GM10847 (cell line): ENCODE measurements around the gene WFIKKN1.
A peak's percentile ranks its signal among the peaks of the same experiment; 100 is the strongest.

ENCODE experiments used
- POLR2A ChIP-seq: IDR thresholded peaks from 2 replicates; pipeline ENCODE4 v1.6.1; 2011; ENCODE audit not compliant: insufficient read length; ENCODE audit errors: extremely low read depth

The WFIKKN1 gene

DNA sequence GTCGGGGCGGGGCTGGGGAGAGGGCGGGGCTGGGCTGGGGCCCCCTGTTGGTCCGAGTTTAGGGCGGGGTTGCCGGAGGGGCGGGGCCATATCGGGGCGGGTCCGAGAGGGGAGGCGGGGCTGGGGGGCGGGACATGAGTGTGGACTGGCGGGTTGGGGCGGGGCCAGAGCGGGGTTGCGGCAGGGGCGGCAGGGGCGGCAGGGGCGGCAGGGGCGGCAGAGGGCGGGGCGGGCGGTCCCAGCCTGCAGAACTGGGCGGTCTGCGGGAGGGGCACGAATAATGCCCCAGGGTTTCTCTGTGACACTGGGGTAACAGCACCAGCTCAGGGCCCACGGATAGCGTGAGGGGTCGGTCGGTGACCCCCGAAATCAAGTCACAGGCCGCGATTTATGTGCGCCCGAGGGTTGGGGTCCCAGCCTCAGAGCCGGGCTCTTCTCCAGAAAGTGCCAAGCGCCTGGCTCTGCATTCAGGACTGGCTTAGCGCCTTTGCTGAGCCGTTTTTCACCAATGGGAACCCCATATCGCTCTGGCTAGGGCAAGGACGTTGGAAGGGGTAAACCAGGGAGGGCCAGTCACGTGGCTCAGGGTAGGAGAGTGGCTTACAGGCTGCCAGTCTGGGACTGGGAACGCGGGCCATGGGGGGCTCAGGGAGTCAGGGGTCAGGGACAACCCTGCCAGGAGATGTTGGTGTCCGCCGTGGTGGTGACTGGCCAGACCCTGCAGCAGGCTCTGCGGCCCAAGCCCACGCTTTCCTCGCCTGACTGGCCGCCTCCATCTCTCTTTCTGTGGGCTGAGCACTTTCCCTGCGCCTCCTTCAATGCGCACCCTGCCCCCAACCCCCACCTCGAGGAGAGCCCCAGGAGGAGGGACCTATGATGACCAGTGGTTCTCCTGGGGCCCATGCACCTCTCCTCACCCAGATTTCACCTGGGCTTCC lies 6.6 kb downstream of the WFIKKN1 start:
- no peak for TF ChIP-seq POLR2A

- no peak for TF ChIP-seq POLR2A
These were observed 7.3 kb downstream of the WFIKKN1 start for GRCh38 chr16:638034-638543.

DNA sequence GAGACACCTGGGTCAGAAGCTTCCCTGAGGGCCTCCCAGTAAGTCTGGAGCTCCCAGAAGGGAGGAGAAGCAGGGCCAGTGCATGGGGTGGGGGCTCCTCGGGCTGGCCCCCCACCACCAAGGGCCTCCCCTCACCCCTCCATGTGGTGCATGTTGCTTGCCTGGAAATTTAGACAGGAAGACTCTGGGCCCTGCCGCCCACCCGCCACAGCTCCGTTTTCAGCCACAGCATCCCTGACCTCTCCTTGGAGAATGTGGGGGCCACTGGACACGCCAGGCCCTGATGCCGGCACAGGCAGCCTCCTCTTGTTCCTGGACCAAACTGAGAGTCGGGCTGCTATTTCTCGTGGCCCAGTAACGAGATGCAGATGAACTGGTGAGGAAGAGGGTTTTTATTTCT lies 8.1 kb downstream of the WFIKKN1 start:
- TF ChIP-seq POLR2A, result no peak

GRCh38 chr16:640614-641013 lies 9.8 kb downstream of the WFIKKN1 start:
- no peak for TF ChIP-seq POLR2A

DNA sequence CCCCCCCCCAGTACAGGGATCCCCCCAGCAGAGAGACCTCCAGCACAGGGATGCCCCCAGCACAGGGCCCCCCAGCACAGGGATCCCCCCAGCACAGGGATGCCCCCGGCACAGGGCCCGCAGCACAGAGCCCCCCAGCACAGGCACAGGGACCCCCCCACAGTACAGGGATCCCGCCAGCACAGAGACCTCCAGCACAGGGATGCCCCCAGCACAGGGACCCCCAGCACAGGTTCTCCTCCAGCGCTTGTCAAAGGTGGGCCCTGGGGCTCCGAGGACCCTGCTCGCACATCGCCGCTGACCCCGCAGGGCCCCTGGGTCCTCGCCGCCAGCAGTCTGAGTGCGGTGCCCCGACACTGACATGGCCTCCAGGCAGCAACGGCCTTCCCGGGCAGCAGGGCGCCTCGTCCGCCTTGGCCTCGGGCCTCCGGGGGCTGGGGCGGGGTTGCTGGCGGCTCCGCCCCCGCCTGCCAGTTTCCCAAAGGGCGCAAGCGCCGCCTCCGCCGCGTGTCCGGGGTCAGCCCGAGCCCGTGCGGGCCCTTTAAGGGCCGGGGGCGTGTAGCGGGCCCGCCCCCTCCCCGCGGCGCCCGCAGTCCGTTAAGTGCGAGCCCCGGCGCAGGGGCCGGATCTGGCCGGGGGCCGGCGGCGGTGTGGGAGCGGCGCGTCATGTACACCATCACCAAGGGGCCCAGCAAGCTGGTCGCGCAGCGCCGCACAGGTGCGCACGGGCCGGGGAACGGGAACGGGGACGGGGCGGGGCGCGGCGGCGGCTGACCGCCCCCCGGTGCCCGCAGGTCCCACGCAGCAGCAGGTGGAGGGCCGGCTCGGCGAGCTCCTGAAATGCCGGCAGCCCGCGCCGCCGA lies 10.8 kb downstream of the WFIKKN1 start, which contains the start of gene MCRIP2:
TSS of gene MCRIP2 (plus strand) at position 503 of the 863 bp plus-strand sequence. CDS start at position 667, 164 bp downstream.
- TF ChIP-seq POLR2A, result peak; percentile 88

DNA sequence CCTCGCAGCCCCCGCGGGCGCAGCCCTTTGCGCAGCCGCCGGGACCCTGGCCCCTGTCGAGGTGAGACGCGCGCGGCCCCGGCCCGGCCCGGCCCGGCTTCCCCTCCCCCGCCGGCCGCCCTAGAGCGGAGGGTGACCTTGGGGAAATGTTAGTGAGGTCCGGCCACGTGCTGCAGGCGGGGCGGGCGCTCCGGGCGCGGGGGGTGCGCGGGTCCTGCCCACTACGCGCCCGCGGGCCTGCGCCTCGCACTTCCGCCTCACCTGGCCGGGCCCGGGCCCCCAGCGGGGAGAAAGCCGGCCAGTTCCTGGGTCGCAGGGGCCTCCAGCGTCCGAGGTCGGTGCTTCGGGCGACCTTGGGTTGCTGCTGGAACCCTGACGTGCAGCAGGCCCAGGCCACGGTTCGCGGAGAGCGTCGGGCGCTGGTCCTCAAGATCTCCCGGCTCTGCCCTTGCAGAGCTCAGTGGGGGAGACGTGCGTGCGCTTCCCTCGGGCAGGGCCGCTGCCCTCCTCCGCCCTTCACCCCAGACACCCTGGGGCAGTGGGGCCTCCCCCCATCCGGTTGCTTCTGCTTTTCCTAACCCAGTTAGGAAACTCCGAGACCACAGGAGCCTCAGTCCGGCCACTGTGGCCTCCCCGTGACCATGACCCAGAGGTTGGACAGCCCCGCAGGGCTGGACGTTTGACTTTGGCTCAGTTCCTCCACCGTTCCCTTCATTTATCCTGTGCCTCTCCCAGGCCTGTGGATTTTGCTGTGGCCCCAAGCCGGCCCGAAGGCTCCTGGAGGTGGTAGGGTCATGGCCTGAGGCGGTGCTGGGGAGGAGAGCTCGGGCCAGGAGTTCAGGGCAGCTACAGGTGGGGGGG lies 11.6 kb downstream of the WFIKKN1 start:
- TF ChIP-seq POLR2A, result no peak

- TF ChIP-seq POLR2A, result no peak
These were observed 12.2 kb downstream of the WFIKKN1 start for GRCh38 chr16:643050-643368.

DNA sequence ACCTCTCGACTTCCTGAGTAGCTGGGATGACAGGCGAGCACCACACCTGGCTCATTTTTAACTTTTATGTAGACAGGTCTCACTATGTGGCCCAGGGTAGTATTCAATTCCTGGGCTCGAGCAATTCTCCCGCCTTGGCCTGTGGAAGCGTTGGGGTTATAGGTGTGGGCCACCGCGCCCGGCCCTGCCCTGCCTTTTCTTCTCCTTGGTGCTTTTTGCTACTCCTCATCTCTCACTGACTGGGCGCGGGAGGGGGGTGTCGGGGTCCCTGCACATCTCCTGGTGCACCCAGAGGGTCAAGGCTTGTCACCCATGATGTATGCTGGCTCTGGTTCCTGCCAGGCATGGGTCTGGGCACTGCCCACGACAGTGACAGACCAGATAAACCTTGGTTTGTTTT lies 13.8 kb downstream of the WFIKKN1 start:
- no peak for TF ChIP-seq POLR2A

GRCh38 chr16:645852-646678 lies 15.3 kb downstream of the WFIKKN1 start:
- TF ChIP-seq POLR2A, result no peak

- no peak for TF ChIP-seq POLR2A
These were observed 15.9 kb downstream of the WFIKKN1 start for GRCh38 chr16:646679-647172.

DNA sequence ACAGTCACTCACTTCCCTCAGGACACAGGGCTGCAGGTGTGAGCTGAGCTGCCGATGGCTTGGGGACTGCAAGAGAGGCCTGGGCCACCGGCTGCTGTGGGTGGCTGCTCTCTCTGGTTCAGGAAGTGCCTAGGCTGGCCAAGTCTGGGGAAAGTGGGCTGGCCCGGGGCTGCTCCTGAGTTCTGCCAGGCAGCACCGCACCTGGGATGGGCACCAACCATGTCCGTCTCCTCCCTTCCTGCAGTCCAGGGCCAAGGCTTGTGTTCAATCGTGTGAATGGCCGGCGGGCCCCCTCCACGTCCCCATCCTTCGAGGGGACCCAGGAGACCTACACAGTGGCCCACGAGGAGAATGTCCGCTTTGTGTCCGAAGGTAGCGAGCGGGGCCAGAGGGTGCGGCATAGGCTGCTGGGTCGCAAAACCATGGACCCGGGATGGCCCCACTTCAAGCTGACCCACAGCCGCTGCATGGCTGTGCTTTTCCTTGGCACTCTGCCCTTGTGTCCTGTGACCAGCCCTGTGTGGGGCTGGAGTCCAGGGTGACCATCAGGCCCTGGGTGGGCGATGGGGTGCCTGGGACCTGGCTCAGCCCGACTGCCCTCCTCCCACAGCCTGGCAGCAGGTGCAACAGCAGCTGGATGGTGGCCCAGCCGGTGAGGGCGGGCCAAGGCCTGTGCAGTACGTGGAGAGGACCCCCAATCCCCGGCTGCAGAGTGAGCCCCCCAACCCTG lies 16.6 kb downstream of the WFIKKN1 start:
- TF ChIP-seq POLR2A, result no peak

GRCh38 chr16:648071-648780 lies 17.4 kb downstream of the WFIKKN1 start:
- TF ChIP-seq POLR2A, result no peak

DNA sequence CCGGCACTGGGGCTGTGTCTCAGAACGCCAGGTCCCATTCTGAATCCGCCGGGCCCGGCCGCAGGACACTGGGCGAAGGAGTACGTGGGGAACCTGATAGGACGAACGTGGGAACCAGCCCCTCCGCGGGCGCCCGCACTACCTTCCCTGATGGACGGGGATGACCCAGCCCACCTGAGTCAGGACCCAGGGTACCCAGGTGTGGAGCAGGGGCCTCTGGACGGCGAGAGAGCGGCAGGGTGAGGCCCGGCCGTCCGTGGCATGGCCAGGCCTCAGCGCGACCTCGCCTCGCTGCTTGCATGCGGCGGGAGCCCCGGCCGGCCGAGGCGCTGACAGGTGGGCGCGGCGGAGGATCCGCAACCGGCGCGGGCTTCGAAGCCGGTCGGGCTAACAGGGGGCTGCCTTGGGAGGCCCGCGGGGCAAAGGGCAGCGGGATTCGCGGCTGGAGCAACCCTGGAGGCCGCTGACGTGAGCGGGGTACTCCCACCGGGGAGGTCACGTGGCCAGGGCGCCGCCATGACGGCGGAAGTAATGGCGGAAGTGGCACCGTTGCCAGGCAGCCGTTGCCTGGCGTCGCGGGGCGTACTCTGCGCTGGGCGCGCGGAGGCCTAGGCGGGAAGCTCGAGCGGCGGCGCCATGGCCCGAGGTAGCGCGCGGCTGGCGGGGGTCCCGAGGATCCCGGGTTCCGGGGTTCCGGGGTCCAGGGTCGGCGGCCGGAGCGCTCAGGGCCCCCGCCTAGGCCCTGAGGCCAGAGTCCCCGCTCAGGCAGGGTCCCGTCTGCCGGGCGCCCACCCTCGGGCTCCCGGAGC lies 18.2 kb downstream of the WFIKKN1 start, which contains the start of gene WDR90:
TSS of gene WDR90 (plus strand) at position 585 of the 809 bp plus-strand sequence. CDS start at position 637, 52 bp downstream.
- TF ChIP-seq POLR2A, result peak; percentile 15
